ENCODE data around the gene PTPRN.

DNA sequence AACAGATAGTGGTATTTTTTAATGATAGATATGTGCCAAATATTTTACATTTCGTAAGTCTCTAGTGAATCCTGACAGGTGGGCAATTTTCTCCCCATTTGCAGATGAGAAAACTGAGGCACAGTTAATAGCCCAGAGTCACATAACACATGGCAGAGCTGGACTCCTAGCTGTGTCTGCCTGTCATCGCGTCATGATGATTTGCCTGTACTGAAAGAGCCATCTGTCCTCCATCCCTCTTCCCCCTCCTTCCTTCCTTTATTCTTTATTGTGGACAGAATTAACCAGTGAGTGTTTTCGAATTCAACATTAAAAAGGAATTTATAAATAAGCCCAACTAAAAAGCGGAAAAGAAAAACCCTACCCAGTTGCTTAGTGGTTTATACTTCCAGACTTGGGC is 26.8 kb downstream of the PTPRN start:
- no peak for TF ChIP-seq CTCF (IDR thresholded peaks at IDR 0.05; ENCODE audit: poor library complexity, severe bottlenecking)
- TF ChIP-seq EZH2 (IDR thresholded peaks at IDR 0.05; ENCODE audit: borderline replicate concordance, insufficient read depth, low read length, poor library complexity, severe bottlenecking) = no peak
- no peak for TF ChIP-seq SMC3 (conservative IDR thresholded peaks at IDR 0.05; ENCODE audit: poor library complexity)
- TF ChIP-seq POLR2AphosphoS5 (IDR thresholded peaks at IDR 0.05) = no peak
- TF ChIP-seq, protein P1, sequence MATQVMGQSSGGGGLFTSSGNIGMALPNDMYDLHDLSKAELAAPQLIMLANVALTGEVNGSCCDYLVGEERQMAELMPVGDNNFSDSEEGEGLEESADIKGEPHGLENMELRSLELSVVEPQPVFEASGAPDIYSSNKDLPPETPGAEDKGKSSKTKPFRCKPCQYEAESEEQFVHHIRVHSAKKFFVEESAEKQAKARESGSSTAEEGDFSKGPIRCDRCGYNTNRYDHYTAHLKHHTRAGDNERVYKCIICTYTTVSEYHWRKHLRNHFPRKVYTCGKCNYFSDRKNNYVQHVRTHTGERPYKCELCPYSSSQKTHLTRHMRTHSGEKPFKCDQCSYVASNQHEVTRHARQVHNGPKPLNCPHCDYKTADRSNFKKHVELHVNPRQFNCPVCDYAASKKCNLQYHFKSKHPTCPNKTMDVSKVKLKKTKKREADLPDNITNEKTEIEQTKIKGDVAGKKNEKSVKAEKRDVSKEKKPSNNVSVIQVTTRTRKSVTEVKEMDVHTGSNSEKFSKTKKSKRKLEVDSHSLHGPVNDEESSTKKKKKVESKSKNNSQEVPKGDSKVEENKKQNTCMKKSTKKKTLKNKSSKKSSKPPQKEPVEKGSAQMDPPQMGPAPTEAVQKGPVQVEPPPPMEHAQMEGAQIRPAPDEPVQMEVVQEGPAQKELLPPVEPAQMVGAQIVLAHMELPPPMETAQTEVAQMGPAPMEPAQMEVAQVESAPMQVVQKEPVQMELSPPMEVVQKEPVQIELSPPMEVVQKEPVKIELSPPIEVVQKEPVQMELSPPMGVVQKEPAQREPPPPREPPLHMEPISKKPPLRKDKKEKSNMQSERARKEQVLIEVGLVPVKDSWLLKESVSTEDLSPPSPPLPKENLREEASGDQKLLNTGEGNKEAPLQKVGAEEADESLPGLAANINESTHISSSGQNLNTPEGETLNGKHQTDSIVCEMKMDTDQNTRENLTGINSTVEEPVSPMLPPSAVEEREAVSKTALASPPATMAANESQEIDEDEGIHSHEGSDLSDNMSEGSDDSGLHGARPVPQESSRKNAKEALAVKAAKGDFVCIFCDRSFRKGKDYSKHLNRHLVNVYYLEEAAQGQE (IDR thresholded peaks at IDR 0.05; ENCODE audit: borderline replicate concordance) = no peak
